Measurements from ENCODE around the gene LRP1B.
"Not testable (repeated sequence)": the region's sequence is repeated elsewhere in the genome, so short reads cannot be mapped to it uniquely, and the experiment has no call there.

Gene LRP1B

GRCh38 chr2:140359056-140359771, 1771.6 kb downstream of the LRP1B start:
- Histone ChIP-seq H3K4me1 (no peaks in the 10 kb centered on the region), H4K20me1 (no peaks in the 10 kb centered on the region), H3K9me3 (replicated peaks in 1 of 11) (no peaks in the 10 kb centered on the region), H3K27me3 (no peaks in the 10 kb centered on the region), H3K36me3 (no peaks in the 10 kb centered on the region), H3K4me2 (no peak overlapping the region), H3K4me3 (no peak overlapping the region), H3K9ac (no peak overlapping the region), H3K27ac (no peak overlapping the region)
- no peak for TF ChIP-seq Cebpa-rat (IDR thresholded peaks at IDR 0.05)

DNA sequence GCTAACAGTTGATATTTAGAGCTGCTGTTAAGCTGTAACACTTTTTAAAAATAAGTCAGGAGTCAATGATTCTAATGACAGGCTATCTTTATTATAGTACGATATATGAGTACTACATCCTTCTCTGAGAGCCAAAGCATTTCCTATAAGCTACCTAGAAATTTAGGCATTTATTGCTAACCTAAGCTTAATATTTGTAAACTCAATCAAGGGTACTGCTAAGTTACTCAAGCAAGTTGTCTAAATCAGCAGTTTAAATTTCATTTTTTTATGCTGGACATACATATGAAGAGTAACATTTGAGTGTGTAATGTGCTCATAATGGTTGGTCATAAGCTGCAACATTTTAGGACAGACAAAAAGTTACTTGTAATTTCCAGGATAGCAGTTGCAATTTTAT, 1774.1 kb downstream of the LRP1B start:
- no peaks in the 10 kb centered on the region for H4K20me1 ChIP-seq
- H3K4me3 ChIP-seq: no peak overlapping the region
- H3K4me1 ChIP-seq: no peaks in the 10 kb centered on the region
- no peaks in the 10 kb centered on the region for H3K36me3 ChIP-seq
- H3K27me3 ChIP-seq: no peaks in the 10 kb centered on the region
- H3K27ac ChIP-seq: no peak overlapping the region
- no peaks in the 10 kb centered on the region for H3K9me3 ChIP-seq (replicated peaks in 1 of 11)
- H3K9ac ChIP-seq: no peak overlapping the region
- TF ChIP-seq Cebpa-rat (IDR thresholded peaks at IDR 0.05): no peak
- H3K4me2 ChIP-seq: no peak overlapping the region

- H3K9me3 ChIP-seq (replicated peaks in 1 of 11): no peaks in the 10 kb centered on the region
These were observed 1775.2 kb downstream of the LRP1B start for GRCh38 chr2:140355511-140356090.

DNA sequence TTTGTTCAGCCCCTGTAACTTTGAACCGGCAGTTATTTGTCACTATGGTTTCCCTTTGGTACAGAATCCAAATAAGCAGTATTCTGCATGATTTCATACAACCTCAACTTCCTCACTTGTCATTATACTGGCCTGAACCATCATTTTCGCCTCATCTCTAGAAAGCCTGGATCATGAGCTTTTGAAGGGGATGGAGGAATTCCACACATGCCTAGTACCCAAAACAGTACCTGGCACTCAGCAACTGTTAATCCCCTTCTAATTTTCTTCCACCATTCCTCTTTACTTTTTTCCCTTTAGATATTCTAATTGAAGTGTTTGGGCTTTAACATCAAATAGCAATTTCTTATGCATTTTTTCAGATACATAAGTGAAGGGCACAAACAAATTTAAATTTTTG, 1776.3 kb downstream of the LRP1B start:
- Histone ChIP-seq H3K9me3 (replicated peaks in 1 of 11) (no peaks in the 10 kb centered on the region), H3K4me3 (no peak overlapping the region), H3K9ac (no peak overlapping the region), H4K20me1 (no peaks in the 10 kb centered on the region), H3K4me1 (no peaks in the 10 kb centered on the region), H3K4me2 (no peak overlapping the region), H3K27ac (no peak overlapping the region), H3K36me3 (no peaks in the 10 kb centered on the region), H3K27me3 (no peaks in the 10 kb centered on the region)
- TF ChIP-seq Cebpa-rat (IDR thresholded peaks at IDR 0.05): no peak

More at GRCh38 chr2:140355511-140356090, 1775.2 kb downstream of the LRP1B start:
- Histone ChIP-seq H4K20me1 (no peaks in the 10 kb centered on the region), H3K4me3 (no peak overlapping the region), H3K4me2 (no peak overlapping the region), H3K9ac (no peak overlapping the region), H3K27me3 (no peaks in the 10 kb centered on the region), H3K27ac (no peak overlapping the region), H3K36me3 (no peaks in the 10 kb centered on the region), H3K4me1 (no peaks in the 10 kb centered on the region)
- TF ChIP-seq Cebpa-rat (IDR thresholded peaks at IDR 0.05): no peak

- Histone ChIP-seq H3K9me3 (replicated peaks in 1 of 11) (no peaks in the 10 kb centered on the region), H3K4me2 (no peak overlapping the region), H3K4me1 (no peaks in the 10 kb centered on the region), H3K27me3 (no peaks in the 10 kb centered on the region), H3K36me3 (no peaks in the 10 kb centered on the region), H3K27ac (no peak overlapping the region), H3K9ac (no peak overlapping the region), H3K4me3 (no peak overlapping the region), H4K20me1 (no peaks in the 10 kb centered on the region)
- no peak for TF ChIP-seq Cebpa-rat (IDR thresholded peaks at IDR 0.05)
These were observed 1777.3 kb downstream of the LRP1B start for GRCh38 chr2:140353541-140353940.

DNA sequence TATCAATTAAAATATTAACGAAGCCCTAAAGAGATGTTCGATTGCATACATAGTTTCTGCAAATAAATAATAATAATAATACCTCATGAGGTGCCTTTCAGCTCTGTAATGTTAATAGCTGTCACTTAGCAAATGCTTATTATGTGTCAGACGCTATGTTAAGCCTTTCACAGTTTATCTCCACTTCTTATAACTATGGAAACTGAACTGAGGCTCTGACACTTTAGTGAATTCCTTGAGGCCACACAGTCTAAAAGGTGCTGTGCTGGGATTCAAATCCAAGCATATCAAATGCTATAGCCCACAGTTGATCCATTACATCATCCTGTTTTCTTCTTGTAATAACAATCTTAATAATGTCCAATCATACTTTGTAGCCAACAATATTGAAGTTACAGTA, 1779.1 kb downstream of the LRP1B start:
- TF ChIP-seq Cebpa-rat (IDR thresholded peaks at IDR 0.05): no peak
- H3K4me1 ChIP-seq: no peaks in the 10 kb centered on the region
- no peak overlapping the region for H3K9ac ChIP-seq
- no peaks in the 10 kb centered on the region for H4K20me1 ChIP-seq
- H3K9me3 ChIP-seq (replicated peaks in 1 of 11): no peaks in the 10 kb centered on the region
- no peak overlapping the region for H3K4me2 ChIP-seq
- H3K27me3 ChIP-seq: no peaks in the 10 kb centered on the region
- H3K36me3 ChIP-seq: no peaks in the 10 kb centered on the region
- H3K4me3 ChIP-seq: no peak overlapping the region
- H3K27ac ChIP-seq: no peak overlapping the region

GRCh38 chr2:140349695-140350094, 1781.1 kb downstream of the LRP1B start:
- H3K9me3 ChIP-seq (replicated peaks in 1 of 11): no peaks in the 10 kb centered on the region
- no peaks in the 10 kb centered on the region for H3K27me3 ChIP-seq
- H3K36me3 ChIP-seq: no peaks in the 10 kb centered on the region
- no peak overlapping the region for H3K4me2 ChIP-seq
- no peak overlapping the region for H3K27ac ChIP-seq
- TF ChIP-seq Cebpa-rat (IDR thresholded peaks at IDR 0.05): no peak
- no peak overlapping the region for H3K4me3 ChIP-seq
- H3K9ac ChIP-seq: no peak overlapping the region
- no peaks in the 10 kb centered on the region for H3K4me1 ChIP-seq
- H4K20me1 ChIP-seq: no peaks in the 10 kb centered on the region

DNA sequence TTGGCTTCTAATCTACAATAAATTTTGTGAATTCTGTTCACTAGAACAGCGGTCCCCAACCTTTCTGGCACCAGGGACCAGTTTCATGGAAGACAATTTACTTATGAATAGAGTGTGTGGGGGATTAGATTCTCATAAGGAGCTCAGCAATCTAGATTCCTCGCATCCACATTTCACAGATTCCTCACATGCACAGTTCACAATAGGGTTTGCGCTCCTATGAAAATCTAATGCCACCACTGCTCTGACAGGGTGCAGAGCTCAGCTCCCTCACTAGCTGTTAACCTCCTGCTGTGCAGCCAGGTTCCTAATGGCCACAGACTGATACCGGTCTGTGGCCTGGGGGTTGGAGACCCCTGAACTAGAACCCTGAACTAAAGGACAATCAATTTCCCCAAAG, 1782.0 kb downstream of the LRP1B start:
- TF ChIP-seq Cebpa-rat (IDR thresholded peaks at IDR 0.05): no peak
- no peak overlapping the region for H3K4me2 ChIP-seq

DNA sequence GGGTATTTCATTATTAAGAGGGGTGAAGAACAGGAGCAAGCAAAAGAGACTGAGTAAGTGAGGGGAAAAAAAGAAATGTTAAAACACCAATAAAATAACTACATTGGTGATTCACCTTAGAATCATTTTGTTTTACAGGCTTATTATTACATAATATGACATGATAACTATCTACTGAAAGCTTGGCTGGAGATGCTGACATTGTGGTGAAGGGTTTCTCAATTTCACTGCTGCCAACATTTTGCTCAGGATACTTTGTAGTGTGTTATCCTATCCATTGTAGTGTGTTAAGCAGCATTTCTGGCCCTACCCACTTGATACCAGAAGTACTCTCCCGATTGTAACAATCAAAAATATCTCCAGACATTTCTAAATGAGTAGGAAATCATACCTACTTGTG, 1786.0 kb downstream of the LRP1B start:
- no peak overlapping the region for H3K27ac ChIP-seq
- H4K20me1 ChIP-seq: no peaks in the 10 kb centered on the region
- no peaks in the 10 kb centered on the region for H3K27me3 ChIP-seq
- H3K4me2 ChIP-seq: no peak overlapping the region
- H3K9ac ChIP-seq: no peak overlapping the region
- no peak overlapping the region for H3K4me3 ChIP-seq
- no peaks in the 10 kb centered on the region for H3K4me1 ChIP-seq
- H3K36me3 ChIP-seq: no peaks in the 10 kb centered on the region
- H3K9me3 ChIP-seq (replicated peaks in 1 of 11): no peaks in the 10 kb centered on the region
- TF ChIP-seq Cebpa-rat (IDR thresholded peaks at IDR 0.05): no peak

More for the DNA sequence above, 1782.0 kb downstream of the LRP1B start:
- H3K4me3 ChIP-seq: no peak overlapping the region
- H3K27me3 ChIP-seq: no peaks in the 10 kb centered on the region
- no peaks in the 10 kb centered on the region for H4K20me1 ChIP-seq
- H3K9ac ChIP-seq: no peak overlapping the region
- H3K9me3 ChIP-seq (replicated peaks in 1 of 11): no peaks in the 10 kb centered on the region
- no peaks in the 10 kb centered on the region for H3K36me3 ChIP-seq
- no peak overlapping the region for H3K27ac ChIP-seq
- H3K4me1 ChIP-seq: no peaks in the 10 kb centered on the region

DNA sequence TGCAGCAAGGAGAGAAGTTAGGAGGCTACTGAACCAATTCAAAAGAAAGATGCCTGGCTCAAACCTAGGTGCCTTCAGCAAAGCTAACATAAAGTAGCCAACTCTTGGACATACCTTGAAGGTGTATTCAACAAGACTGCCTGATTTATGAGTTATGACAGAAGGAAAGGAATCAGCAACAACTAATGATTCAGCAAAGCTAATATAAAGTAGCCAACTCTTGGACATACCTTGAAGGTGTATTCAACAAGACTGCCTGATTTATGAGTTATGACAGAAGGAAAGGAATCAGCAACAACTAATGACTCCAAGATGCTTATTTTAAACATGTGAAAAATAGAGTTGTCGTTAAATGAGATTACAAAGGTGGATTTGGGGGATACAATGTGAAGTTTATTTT, 1786.5 kb downstream of the LRP1B start:
- not testable (repeated sequence) for H3K27ac ChIP-seq, H3K36me3 ChIP-seq

More for the DNA sequence above, 1786.5 kb downstream of the LRP1B start:
- H3K9me3 ChIP-seq (replicated peaks in 1 of 11); H3K4me2 ChIP-seq; H3K9ac ChIP-seq; H4K20me1 ChIP-seq; H3K4me3 ChIP-seq; H3K4me1 ChIP-seq; H3K27me3 ChIP-seq: not testable (repeated sequence)

Data from BLaER1 treated with 17β-estradiol and CSF1 and Interleukin-3, amounts not matched to agents 10 nM and 100 nM (cell line).